Glomerular endothelial cell (primary cell): Measurements from ENCODE around the gene FBRS. TPM values are rescaled to one million over a fixed set of nuclear protein-coding genes. Genes with fewer than 3 reads are reported as not detected.
"Not testable (repeated sequence)": the region's sequence is repeated elsewhere in the genome, so short reads cannot be mapped to it uniquely, and the experiment has no call there.

ENCODE experiments used
- DNase-seq: peaks from one replicate; pipeline ENCODE4 v3.0.0-alpha.2; 2011; ENCODE audit warnings: low read depth, low spot score; ENCODE audit errors: extremely low read depth
- total RNA-seq: library from RNA; depleted of rRNA; stranded (reverse); fragments of >200 nt; gene quantifications from 2 replicates; pipeline ENCODE4 v1.2.3, GENCODE V29; 2015

Gene FBRS
- total RNA-seq, 1 donor from 2014 or later = 64.9 TPM

GRCh38 chr16:30697264-30698138, 39.3 kb downstream of the FBRS start:
- no peak for DNase-seq

DNA sequence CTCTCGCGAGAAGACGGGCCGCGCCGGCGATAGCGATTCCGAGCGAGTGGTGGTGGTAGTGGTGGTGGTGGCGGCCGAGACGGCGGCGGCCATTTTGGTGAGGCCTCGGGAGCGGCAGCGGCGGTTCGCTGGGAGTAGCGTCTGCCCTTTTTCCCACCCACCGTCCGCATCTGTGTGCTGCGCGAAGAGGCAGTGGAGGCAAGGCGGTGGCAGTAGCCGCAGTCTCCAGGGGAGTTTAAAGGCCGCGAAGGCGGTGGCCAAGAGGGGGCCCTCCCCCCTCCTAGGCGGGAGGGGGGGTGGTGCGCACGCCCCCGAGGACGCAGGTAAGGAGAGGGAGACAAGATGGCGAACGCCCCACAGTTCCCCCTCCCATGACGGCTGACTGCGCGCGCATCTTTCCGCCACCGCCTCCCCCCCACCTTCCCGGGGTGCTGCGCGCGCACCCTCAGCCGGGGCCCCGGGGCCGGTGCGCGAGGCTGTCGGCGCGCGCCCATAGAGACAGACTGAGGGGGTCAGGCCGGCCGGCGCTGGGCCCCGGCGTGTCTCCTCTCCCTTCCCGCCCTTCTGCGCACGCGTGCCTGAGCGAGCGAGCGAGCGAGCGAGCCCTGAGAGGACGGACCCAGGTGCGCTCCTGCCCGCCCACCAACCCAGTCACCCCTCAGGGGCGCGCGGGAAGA, 40.0 kb downstream of the FBRS start:
- no peak for DNase-seq

- no peak for DNase-seq
Measured at GRCh38 chr16:30698816-30699614, 40.8 kb downstream of the FBRS start, which contains the start of gene SRCAP. Gene SRCAP (plus strand): TSS chr16:30699171. CDS start chr16:30700825, 1,654 bp downstream.

GRCh38 chr16:30699615-30700099, 41.4 kb downstream of the FBRS start:
- DNase-seq = no peak

DNA sequence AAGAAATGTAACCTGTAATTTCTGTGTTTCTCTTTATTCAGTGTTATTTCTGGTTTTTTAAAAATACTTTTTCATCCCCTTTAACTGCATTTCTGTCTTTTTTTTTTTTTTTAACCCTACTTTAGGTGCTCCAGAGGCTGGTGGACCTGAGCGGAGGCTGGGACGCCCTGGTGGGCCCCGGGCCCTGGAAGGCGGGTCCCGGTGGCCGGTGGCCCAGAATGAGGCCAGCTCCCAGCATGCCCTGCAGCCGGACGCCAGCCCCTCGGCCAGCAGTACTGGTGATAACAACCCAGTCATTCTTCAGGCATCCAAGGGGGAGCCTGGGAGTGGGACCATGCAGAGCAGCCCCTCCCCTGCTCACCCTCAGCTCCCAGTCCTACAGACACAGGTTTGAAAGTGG, 42.3 kb downstream of the FBRS start:
- DNase-seq = no peak

- DNase-seq = no peak
Measured at GRCh38 chr16:30700971-30701370, 42.7 kb downstream of the FBRS start.

GRCh38 chr16:30703071-30703470, 44.8 kb downstream of the FBRS start:
- not testable (repeated sequence) for DNase-seq

DNA sequence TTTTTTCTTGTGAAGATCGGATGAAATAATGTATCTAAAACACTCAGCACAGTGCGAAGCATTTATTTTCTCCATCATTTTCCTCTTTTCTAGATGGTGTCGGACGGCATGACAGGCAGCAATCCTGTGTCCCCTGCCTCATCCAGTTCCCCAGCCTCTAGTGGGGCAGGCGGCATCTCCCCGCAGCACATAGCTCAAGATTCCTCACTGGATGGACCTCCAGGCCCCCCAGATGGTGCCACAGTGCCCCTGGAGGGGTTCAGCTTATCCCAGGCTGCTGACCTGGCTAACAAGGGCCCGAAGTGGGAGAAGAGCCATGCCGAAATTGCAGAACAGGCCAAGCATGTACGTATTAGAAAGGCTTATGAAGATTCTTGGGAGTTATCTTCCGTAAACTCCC, 45.7 kb downstream of the FBRS start:
- no peak for DNase-seq

GRCh38 chr16:30706046-30706445, 47.8 kb downstream of the FBRS start:
- no peak for DNase-seq

DNA sequence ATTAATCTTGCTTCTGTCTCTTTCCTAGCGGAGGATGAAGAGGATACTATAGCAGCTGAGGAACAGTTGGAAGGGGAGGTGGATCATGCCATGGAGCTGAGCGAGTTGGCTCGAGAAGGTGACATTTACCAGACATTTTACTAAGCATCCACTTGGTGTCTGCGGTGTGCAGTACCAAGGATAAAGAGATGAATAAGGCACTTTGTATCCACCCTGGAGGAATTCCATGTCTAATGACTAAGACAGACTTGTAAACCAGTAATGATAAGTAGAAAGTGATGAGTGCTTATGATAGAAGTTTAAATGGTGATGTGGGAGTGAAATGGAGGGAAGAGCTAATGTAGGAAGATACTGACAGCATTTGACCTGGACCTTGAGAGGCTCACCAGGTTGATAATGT, 52.7 kb downstream of the FBRS start:
- DNase-seq = no peak

DNA sequence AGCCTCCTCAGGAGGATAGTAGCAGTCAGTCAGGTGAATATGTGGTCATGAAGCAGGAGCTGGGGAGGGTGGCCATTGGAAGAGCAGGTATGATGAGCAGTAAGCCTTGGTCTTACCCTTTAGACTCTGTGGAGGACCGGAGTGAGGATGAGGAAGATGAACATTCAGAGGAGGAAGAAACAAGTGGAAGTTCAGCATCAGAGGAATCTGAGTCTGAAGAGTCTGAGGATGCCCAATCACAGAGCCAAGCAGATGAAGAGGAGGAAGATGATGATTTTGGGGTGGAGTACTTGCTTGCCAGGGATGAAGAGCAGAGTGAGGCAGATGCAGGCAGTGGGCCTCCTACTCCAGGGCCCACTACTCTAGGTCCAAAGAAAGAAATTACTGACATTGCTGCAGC, 53.5 kb downstream of the FBRS start:
- no peak for DNase-seq

GRCh38 chr16:30715750-30716445, 57.7 kb downstream of the FBRS start:
- no peak for DNase-seq

- no peak for DNase-seq
Measured at GRCh38 chr16:30720086-30720485, 61.9 kb downstream of the FBRS start.

Other genes with a start within 250 kb of the FBRS start
- gene DCTPP1, start 228.4 kb upstream of the FBRS start, total RNA-seq = 35.9 and 43.8 TPM in 2 replicates
- gene SEPHS2, start 212.6 kb upstream of the FBRS start, total RNA-seq = 35.3 and 38.1 TPM in 2 replicates
- gene ITGAL, start 185.7 kb upstream of the FBRS start, total RNA-seq = not detected in 2 replicates
- gene ZNF768, start 131.9 kb upstream of the FBRS start, total RNA-seq = 31.9 and 36.2 TPM in 2 replicates
- gene ZNF747, start 123.6 kb upstream of the FBRS start, total RNA-seq = 6.0 and 6.1 TPM in 2 replicates
- gene ZNF764, start 100.1 kb upstream of the FBRS start, total RNA-seq = 9.9 and 12.5 TPM in 2 replicates
- gene ZNF688, start 86.7 kb upstream of the FBRS start, total RNA-seq = 11.1 and 12.4 TPM in 2 replicates
- gene ZNF785, start 72.7 kb upstream of the FBRS start, total RNA-seq = 5.8 and 11.2 TPM in 2 replicates
- gene ZNF689, start 48.0 kb upstream of the FBRS start, total RNA-seq = 9.0 and 11.4 TPM in 2 replicates
- gene PRR14, start 7.5 kb upstream of the FBRS start, total RNA-seq = 22.4 and 38.1 TPM in 2 replicates
- gene SRCAP, start 40.7 kb downstream of the FBRS start, total RNA-seq = 19.8 and 49.5 TPM in 2 replicates
- 17.6 and 25.3 TPM in 2 replicates for gene PHKG2, start 90.0 kb downstream of the FBRS start, total RNA-seq
- 2.0 and 6.5 TPM in 2 replicates for gene CFAP119, start 103.6 kb downstream of the FBRS start, total RNA-seq
- gene RNF40, start 103.9 kb downstream of the FBRS start, total RNA-seq = 100.0 and 115 TPM in 2 replicates
- gene ZNF629, start 128.8 kb downstream of the FBRS start, total RNA-seq = 12.1 and 17.5 TPM in 2 replicates
- gene BCL7C, start 235.6 kb downstream of the FBRS start, total RNA-seq = 44.5 and 54.5 TPM in 2 replicates
- 0.19 and 0.53 TPM in 2 replicates for gene CTF1, start 238.2 kb downstream of the FBRS start, total RNA-seq